Adipocyte (in vitro differentiated cells): ENCODE data around the gene KRTAP5-4.
"Not testable (repeated sequence)": the region's sequence is repeated elsewhere in the genome, so short reads cannot be mapped to it uniquely, and the experiment has no call there.

Experiments
- DNase-seq: peaks from one replicate; pipeline ENCODE4 v3.0.0-alpha.2; 2015; ENCODE audit warnings: low read depth
- H3K27me3 ChIP-seq: replicated peaks from 2 replicates; pipeline ENCODE4 v1.7.0; 2013; ENCODE audit warnings: mild to moderate bottlenecking, low read length, moderate library complexity; ENCODE audit not compliant: control insufficient read depth, insufficient read depth
- H3K36me3 ChIP-seq: 2 replicates; pipeline ENCODE4 v1.7.0; 2013; ENCODE audit warnings: low read length, mild to moderate bottlenecking, moderate library complexity; ENCODE audit not compliant: control insufficient read depth, insufficient read depth, severe bottlenecking
- H3K4me1 ChIP-seq: 2 replicates; pipeline ENCODE4 v1.7.0; 2013; ENCODE audit warnings: mild to moderate bottlenecking, low read length, moderate library complexity; ENCODE audit not compliant: control insufficient read depth, insufficient read depth
- H3K4me3 ChIP-seq: 2 replicates; pipeline ENCODE4 v1.7.0; 2013; ENCODE audit warnings: mild to moderate bottlenecking, low read length, moderate library complexity
- H3K9ac ChIP-seq: 2 replicates; pipeline ENCODE4 v1.7.0; 2013; ENCODE audit warnings: mild to moderate bottlenecking, low read length, moderate library complexity
- H3K9me3 ChIP-seq: 2 replicates; pipeline ENCODE4 v1.7.0; 2013; ENCODE audit warnings: mild to moderate bottlenecking, low read length, moderate library complexity; ENCODE audit not compliant: control insufficient read depth

KRTAP5-4 gene

DNA sequence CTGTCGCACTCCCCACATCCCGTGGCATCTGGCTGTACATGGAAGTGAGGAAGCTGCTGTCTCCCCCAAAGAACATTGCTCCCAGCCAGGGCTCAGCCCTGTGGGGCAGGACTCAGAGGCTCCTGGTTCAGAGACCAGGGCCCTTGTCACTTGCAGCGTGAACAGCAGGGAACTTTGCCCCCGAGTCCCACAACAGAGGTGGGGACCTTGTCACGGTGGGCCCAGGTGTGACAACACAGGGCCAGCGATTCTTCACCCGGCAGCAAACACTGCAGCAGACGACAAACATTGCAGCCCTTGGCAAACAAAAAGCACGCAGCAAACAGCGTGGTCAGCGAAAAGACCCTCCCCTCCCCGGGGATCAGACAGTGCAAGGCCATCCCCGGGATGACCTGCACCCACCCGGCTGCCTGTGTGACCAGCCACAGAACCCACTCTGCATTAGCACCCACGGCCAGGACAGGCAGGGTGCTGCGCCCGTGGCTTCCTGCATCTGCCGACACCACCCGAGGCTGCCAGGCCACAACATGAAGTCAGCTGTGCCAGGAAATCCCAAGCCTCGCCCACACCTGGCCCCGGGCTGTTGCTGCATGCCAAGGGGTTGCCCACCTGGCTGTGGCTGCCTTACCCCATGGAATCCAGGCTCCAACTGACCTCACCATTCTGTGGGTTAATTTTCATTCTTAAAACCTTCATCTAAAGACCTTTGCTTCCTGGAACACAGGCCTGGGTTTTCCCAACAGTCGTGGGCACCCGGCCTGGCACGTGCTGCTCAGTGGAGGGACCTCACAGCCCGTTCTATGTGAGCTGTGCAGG, 39.7 kb upstream of the KRTAP5-4 start:
- not testable (repeated sequence) for H3K4me3 ChIP-seq, H3K9ac ChIP-seq, H3K4me1 ChIP-seq, DNase-seq, H3K9me3 ChIP-seq, H3K36me3 ChIP-seq
- H3K27me3 ChIP-seq = peaks cover 18% of the 10 kb centered on the region

- Histone ChIP-seq H3K4me1 (no peaks in the 10 kb centered on the region), H3K9me3 (no peaks in the 10 kb centered on the region), H3K4me3 (no peak overlapping the region), H3K9ac (no peak overlapping the region), H3K27me3 (peaks cover 29% of the 10 kb centered on the region), H3K36me3 (no peaks in the 10 kb centered on the region)
- DNase-seq = no peak
Measured at GRCh38 chr11:1660111-1660867, 38.4 kb upstream of the KRTAP5-4 start.

DNA sequence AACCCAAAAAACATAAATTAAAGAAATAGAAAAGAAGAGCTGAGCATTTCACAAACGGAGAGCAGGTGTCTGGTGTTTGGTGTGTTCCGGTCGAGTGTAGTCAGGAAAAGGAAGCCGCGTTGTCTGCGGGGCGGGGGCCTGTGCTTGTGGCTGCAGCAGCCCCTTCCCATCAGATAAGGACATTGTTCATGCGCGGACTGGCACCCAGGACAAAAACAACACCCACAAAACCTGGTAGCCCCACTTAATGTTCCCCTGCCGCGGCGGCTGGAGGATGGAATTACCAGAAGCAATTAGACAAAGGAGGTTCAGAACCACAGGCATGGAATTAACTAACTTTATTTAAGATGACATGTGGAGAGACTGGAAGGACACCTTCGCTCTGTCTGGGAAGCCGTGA, 37.6 kb upstream of the KRTAP5-4 start:
- no peaks in the 10 kb centered on the region for H3K4me1 ChIP-seq
- H3K4me3 ChIP-seq = no peak overlapping the region
- peaks cover 34% of the 10 kb centered on the region for H3K27me3 ChIP-seq
- no peaks in the 10 kb centered on the region for H3K9me3 ChIP-seq
- no peak overlapping the region for H3K9ac ChIP-seq
- DNase-seq = no peak
- no peaks in the 10 kb centered on the region for H3K36me3 ChIP-seq

GRCh38 chr11:1656670-1657069, 34.7 kb upstream of the KRTAP5-4 start:
- Histone ChIP-seq H3K4me1 (no peaks in the 10 kb centered on the region), H3K4me3 (no peak overlapping the region), H3K36me3 (no peaks in the 10 kb centered on the region), H3K9me3 (no peaks in the 10 kb centered on the region), H3K9ac (no peak overlapping the region), H3K27me3 (peaks cover 59% of the 10 kb centered on the region)
- no peak for DNase-seq

DNA sequence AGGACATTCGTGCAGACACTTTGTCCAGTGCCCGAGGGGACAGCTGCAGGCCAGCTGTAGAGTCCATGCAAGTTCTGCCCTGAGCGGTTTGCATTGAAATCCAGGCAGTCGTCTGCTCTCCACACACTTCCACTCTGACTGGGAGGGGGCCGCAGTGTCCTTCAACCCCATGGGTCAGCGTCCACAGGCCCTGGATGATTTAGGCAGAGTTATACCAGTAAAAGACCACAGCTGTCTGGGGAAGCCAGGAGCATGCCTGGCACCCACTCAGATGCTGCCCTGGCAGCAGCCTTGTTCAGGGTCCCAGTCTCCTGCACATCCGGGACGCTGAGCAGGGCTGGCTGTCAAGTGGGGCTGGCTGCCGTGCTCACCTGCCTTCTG, 34.1 kb upstream of the KRTAP5-4 start:
- H3K9ac ChIP-seq = no peak overlapping the region
- H3K4me1 ChIP-seq = no peaks in the 10 kb centered on the region
- H3K27me3 ChIP-seq = peaks cover 65% of the 10 kb centered on the region

GRCh38 chr11:1655168-1656060, 33.5 kb upstream of the KRTAP5-4 start:
- H3K4me1 ChIP-seq = no peaks in the 10 kb centered on the region
- H3K9ac ChIP-seq = no peak overlapping the region
- H3K9me3 ChIP-seq = no peaks in the 10 kb centered on the region
- peaks cover 69% of the 10 kb centered on the region for H3K27me3 ChIP-seq
- no peak for DNase-seq
- no peaks in the 10 kb centered on the region for H3K36me3 ChIP-seq
- H3K4me3 ChIP-seq = no peak overlapping the region

More for the DNA sequence above, 34.1 kb upstream of the KRTAP5-4 start:
- DNase-seq = no peak
- H3K36me3 ChIP-seq = no peaks in the 10 kb centered on the region
- H3K9me3 ChIP-seq = no peaks in the 10 kb centered on the region
- no peak overlapping the region for H3K4me3 ChIP-seq

GRCh38 chr11:1654388-1655167, 32.6 kb upstream of the KRTAP5-4 start:
- H3K27me3 ChIP-seq = peaks cover 65% of the 10 kb centered on the region

GRCh38 chr11:1653541-1654387, 31.8 kb upstream of the KRTAP5-4 start:
- DNase-seq = no peak
- no peaks in the 10 kb centered on the region for H3K9me3 ChIP-seq

More at GRCh38 chr11:1654388-1655167, 32.6 kb upstream of the KRTAP5-4 start:
- H3K9ac ChIP-seq = no peak overlapping the region
- H3K9me3 ChIP-seq = no peaks in the 10 kb centered on the region
- DNase-seq = no peak
- no peak overlapping the region for H3K4me3 ChIP-seq
- no peaks in the 10 kb centered on the region for H3K4me1 ChIP-seq
- no peaks in the 10 kb centered on the region for H3K36me3 ChIP-seq

DNA sequence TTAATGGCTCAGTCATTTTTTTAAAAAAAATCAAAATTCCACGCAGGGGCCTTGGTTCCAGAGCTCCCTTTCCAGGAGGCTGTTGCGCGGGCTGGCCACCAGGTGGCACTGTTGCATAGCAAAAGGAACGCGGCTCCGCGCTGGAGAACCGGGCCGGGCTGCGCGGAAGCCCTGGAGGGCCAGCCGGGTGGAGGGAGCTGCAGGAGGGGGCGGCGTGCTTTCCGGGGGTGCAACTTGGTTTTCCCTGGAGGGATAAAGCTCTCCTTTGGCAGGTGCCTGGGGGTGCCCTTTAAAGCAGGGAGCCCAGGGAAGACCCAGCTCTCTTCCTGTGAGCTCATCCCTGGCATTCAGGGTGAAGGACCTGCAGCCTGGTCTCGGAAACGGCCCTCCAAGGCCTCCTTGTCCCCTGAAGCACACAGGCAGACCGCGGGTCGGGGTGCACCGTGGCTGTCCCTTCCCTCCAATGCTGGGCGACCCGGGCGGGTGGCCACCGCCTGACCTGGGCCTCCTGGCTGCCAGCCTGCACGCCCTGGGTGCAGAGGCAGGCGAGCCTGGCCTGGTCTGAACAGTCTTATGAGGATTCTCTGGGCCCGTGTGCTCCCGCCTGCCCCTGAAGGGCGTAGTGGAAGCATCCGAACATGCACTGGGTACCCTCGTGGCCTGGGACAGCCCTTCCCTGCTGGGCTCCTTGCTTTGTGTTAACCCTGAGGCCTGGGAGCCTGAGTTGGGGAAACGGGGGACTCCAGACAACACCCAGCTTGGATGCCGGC, 31.0 kb upstream of the KRTAP5-4 start:
- no peaks in the 10 kb centered on the region for H3K9me3 ChIP-seq
- DNase-seq = peak; percentile 87
- no peak overlapping the region for H3K9ac ChIP-seq
- no peaks in the 10 kb centered on the region for H3K36me3 ChIP-seq
- H3K4me3 ChIP-seq = no peak overlapping the region
- H3K27me3 ChIP-seq = peaks cover 63% of the 10 kb centered on the region
- no peaks in the 10 kb centered on the region for H3K4me1 ChIP-seq

More at GRCh38 chr11:1653541-1654387, 31.8 kb upstream of the KRTAP5-4 start:
- H3K9ac ChIP-seq = no peak overlapping the region
- no peaks in the 10 kb centered on the region for H3K36me3 ChIP-seq
- H3K4me1 ChIP-seq = no peaks in the 10 kb centered on the region
- H3K4me3 ChIP-seq = no peak overlapping the region
- H3K27me3 ChIP-seq = peaks cover 63% of the 10 kb centered on the region
